Vagina (tissue), 2 donors: Measurements from ENCODE around the gene SLC5A2. TPM values are rescaled to one million over a fixed set of nuclear protein-coding genes. Genes with fewer than 3 reads are reported as not detected.
A peak's percentile ranks its signal among the peaks of the same experiment; 100 is the strongest.

ENCODE experiments used
- DNase-seq, 2 donors: peaks; one replicate each; pipeline ENCODE4 v3.0.0-alpha.2; 2017; ENCODE audit errors: extremely low spot score in 2 of 2
- H3K27ac ChIP-seq: fragments of 200-600 bp; sonication (generic); one replicate; pipeline ENCODE4 v1.5.1; 2019
- H3K27me3 ChIP-seq: fragments of 200-600 bp; sonication (generic); one replicate; pipeline ENCODE4 v1.5.1; 2019
- H3K36me3 ChIP-seq, 2 donors: fragments of 200-600 bp; sonication (generic); one replicate each; pipeline ENCODE4 v1.5.1; 2017 to 2019
- H3K4me1 ChIP-seq: fragments of 200-600 bp; sonication (generic); one replicate; pipeline ENCODE4 v1.5.1; 2019
- H3K4me3 ChIP-seq, 2 donors: fragments of 200-600 bp; sonication (generic); 1 replicate in 1 of 2; 2 replicates in 1 of 2; pipeline ENCODE4 v1.5.1; 2016 to 2019
- H3K9me3 ChIP-seq: fragments of 200-600 bp; sonication (generic); one replicate; pipeline ENCODE4 v1.5.1; 2019
- CTCF ChIP-seq, 3 experiments: fragments of 450-650 bp in 2 of 3; fragments of 200-600 bp in 1 of 3; sonication (generic) in 1 of 3; IDR thresholded peaks; one replicate each; pipeline ENCODE4 v1.5.1; 2017 to 2019; ENCODE audit warnings: antibody characterized with exemption in 3 of 3, mild to moderate bottlenecking in 2 of 3, moderate library complexity in 2 of 3
- POLR2A ChIP-seq, 2 donors: fragments of 450-650 bp; IDR thresholded peaks; one replicate each; pipeline ENCODE4 v1.6.1; 2017; ENCODE audit warnings: antibody characterized with exemption in 2 of 2, mild to moderate bottlenecking in 2 of 2, moderate library complexity in 2 of 2
- POLR2AphosphoS5 ChIP-seq, 2 donors: sonication (generic); formaldehyde crosslinking; IDR thresholded peaks; one replicate each; pipeline ENCODE4 v1.9.0; 2017; ENCODE audit warnings: antibody characterized with exemption in 2 of 2, mild to moderate bottlenecking in 2 of 2, low read depth in 1 of 2; ENCODE audit not compliant: insufficient read depth in 1 of 2
- intact Hi-C: fragments of 100-400 bp; cut with DNase I; formaldehyde crosslinking; loops from one replicate; pipeline ENCODE4 v1.15.1; 2023
- total RNA-seq: library from RNA; depleted of rRNA; stranded (reverse); fragments of >200 nt; gene quantifications from one replicate; pipeline ENCODE4 v1.2.3, GENCODE V29; 2016

The SLC5A2 gene
- total RNA-seq, 1 donor from 2014 or later, result not detected

- DNase-seq, result no peak
Observed at GRCh38 chr16:31458073-31458843, 24.7 kb upstream of the SLC5A2 start.

GRCh38 chr16:31458844-31459686, 23.9 kb upstream of the SLC5A2 start, which contains the start of gene ARMC5:
Gene ARMC5, plus strand, starts transcription at chr16:31459501. Its CDS starts 24 bp downstream, at chr16:31459525.
- Histone ChIP-seq H3K36me3 (peaks cover 0 to 29% of the 10 kb centered on the region in 2 donors), H3K4me1 (peaks cover 55% of the 10 kb centered on the region), H3K9me3 (no peaks in the 10 kb centered on the region), H3K27ac (peak within 1 kb of the TSS; percentile 94), H3K27me3 (no peaks in the 10 kb centered on the region), H3K4me3 (peak within 1 kb of the TSS; percentile 68 to 87)
- intact Hi-C loops, result loop anchor here (10.0 kb wide), 1 partner anchor 416 kb away; the partner anchor contains the start of gene ZNF267
- TF ChIP-seq POLR2AphosphoS5 (IDR thresholded peaks at IDR 0.05; ENCODE audit: insufficient read depth in 1 of 2, low read depth in 1 of 2) (peak; percentile 48 to 97), CTCF (IDR thresholded peaks at IDR 0.05) (peak in 2 of 3 experiments; percentile 42 to 85), POLR2A (IDR thresholded peaks at IDR 0.05) (peak in 1 of 2 donors; percentile 57)
- DNase-seq, result peak in 1 of 2 donors; percentile 99

More at GRCh38 chr16:31458073-31458843, 24.7 kb upstream of the SLC5A2 start:
- intact Hi-C loops, result loop anchor here (10.0 kb wide), 1 partner anchor 417 kb away; the partner anchor contains the start of gene ZNF267
- H3K27ac ChIP-seq, result peak overlapping the region; percentile 94
- TF ChIP-seq CTCF (IDR thresholded peaks at IDR 0.05) (no peak), POLR2A (IDR thresholded peaks at IDR 0.05) (no peak), POLR2AphosphoS5 (IDR thresholded peaks at IDR 0.05; ENCODE audit: insufficient read depth in 1 of 2, low read depth in 1 of 2) (no peak)
- H3K4me3 ChIP-seq, result peak overlapping the region; percentile 68 to 87
- H3K27me3 ChIP-seq, result no peaks in the 10 kb centered on the region
- peaks cover 0 to 21% of the 10 kb centered on the region in 2 donors for H3K36me3 ChIP-seq
- peaks cover 63% of the 10 kb centered on the region for H3K4me1 ChIP-seq
- no peaks in the 10 kb centered on the region for H3K9me3 ChIP-seq

- TF ChIP-seq POLR2AphosphoS5 (IDR thresholded peaks at IDR 0.05; ENCODE audit: insufficient read depth in 1 of 2, low read depth in 1 of 2) (peak in 1 of 2 donors; percentile 90), CTCF (IDR thresholded peaks at IDR 0.05) (no peak), POLR2A (IDR thresholded peaks at IDR 0.05) (peak in 1 of 2 donors; percentile 22)
- H3K27me3 ChIP-seq, result no peaks in the 10 kb centered on the region
- peak; percentile 100 for DNase-seq
- H3K36me3 ChIP-seq, result peaks cover 0 to 38% of the 10 kb centered on the region in 2 donors
- peak overlapping the region; percentile 94 for H3K27ac ChIP-seq
- peaks cover 46% of the 10 kb centered on the region for H3K4me1 ChIP-seq
- intact Hi-C loops, result loop anchor here (10.0 kb wide), 1 partner anchor 415 kb away; the partner anchor contains the start of gene ZNF267
- H3K4me3 ChIP-seq, result peak overlapping the region; percentile 68 to 87
- no peaks in the 10 kb centered on the region for H3K9me3 ChIP-seq
Observed at GRCh38 chr16:31459687-31460581, 23.0 kb upstream of the SLC5A2 start.

GRCh38 chr16:31460582-31461002, 22.3 kb upstream of the SLC5A2 start:
- TF ChIP-seq POLR2A (IDR thresholded peaks at IDR 0.05), result no peak
- TF ChIP-seq CTCF (IDR thresholded peaks at IDR 0.05), result peak in 2 of 3 experiments; percentile 41 to 44
- TF ChIP-seq POLR2AphosphoS5 (IDR thresholded peaks at IDR 0.05; ENCODE audit: insufficient read depth in 1 of 2, low read depth in 1 of 2), result no peak
- Histone ChIP-seq H3K4me1 (peaks cover 40% of the 10 kb centered on the region), H3K36me3 (peaks cover 0 to 40% of the 10 kb centered on the region in 2 donors), H3K27ac (peak overlapping the region; percentile 94), H3K27me3 (no peaks in the 10 kb centered on the region), H3K4me3 (peak overlapping the region; percentile 31 to 68), H3K9me3 (no peaks in the 10 kb centered on the region)
- intact Hi-C loops, result no loop called here
- no peak for DNase-seq
